SK-N-SH treated with all-trans-retinoic acid at 6 μM for 48 hours (cell line): Measurements from ENCODE around the gene HOGA1.

ENCODE experiments used
- CSDC2 ChIP-seq: fragments of 250-450 bp; sonication (Bioruptor Pico); IDR thresholded peaks from 2 replicates; pipeline ENCODE4 v1.5.0; 2020; ENCODE audit warnings: mild to moderate bottlenecking, moderate library complexity
- ESRRG ChIP-seq: fragments of 250-450 bp; sonication (Bioruptor Pico); IDR thresholded peaks from 2 replicates; pipeline ENCODE4 v1.6.1; 2021; ENCODE audit warnings: mild to moderate bottlenecking
- ISL1 ChIP-seq: fragments of 250-450 bp; sonication (Bioruptor Pico); IDR thresholded peaks from 2 replicates; pipeline ENCODE4 v2.1.2; 2022; ENCODE audit warnings: mild to moderate bottlenecking, moderate library complexity
- RARB ChIP-seq: fragments of 250-450 bp; sonication (Bioruptor Pico); IDR thresholded peaks from 2 replicates; pipeline ENCODE4 v1.8.0; 2021; ENCODE audit warnings: mild to moderate bottlenecking, moderate library complexity
- SNAI2 ChIP-seq: fragments of 250-450 bp; sonication (Bioruptor Pico); IDR thresholded peaks from 2 replicates; pipeline ENCODE4 v1.5.0; 2020; ENCODE audit warnings: mild to moderate bottlenecking, moderate library complexity
- TCF4 ChIP-seq: fragments of 250-450 bp; sonication (Bioruptor Pico); IDR thresholded peaks from 2 replicates; pipeline ENCODE4 v1.8.0; 2021; ENCODE audit warnings: mild to moderate bottlenecking, moderate library complexity, borderline replicate concordance
- ZFP30 ChIP-seq: fragments of 450-650 bp; formaldehyde crosslinking; IDR thresholded peaks from 2 replicates; pipeline ENCODE4 v1.5.0; 2022; ENCODE audit warnings: mild to moderate bottlenecking, moderate library complexity
- ZNF70 ChIP-seq: fragments of 450-650 bp; formaldehyde crosslinking; IDR thresholded peaks from 2 replicates; pipeline ENCODE4 v1.5.0; 2020; ENCODE audit warnings: mild to moderate bottlenecking, moderate library complexity
- TF ChIP-seq, protein P1 (sequence below): fragments of 250-450 bp; sonication (Bioruptor Pico); IDR thresholded peaks from 2 replicates; pipeline ENCODE4 v1.8.0; 2020; ENCODE audit warnings: mild to moderate bottlenecking, moderate library complexity, borderline replicate concordance
- TF ChIP-seq, protein P2 (sequence below): fragments of 250-450 bp; sonication (Bioruptor Pico); IDR thresholded peaks from 2 replicates; pipeline ENCODE4 v1.5.1; 2020; ENCODE audit warnings: low read depth, mild to moderate bottlenecking, moderate library complexity

DNA sequence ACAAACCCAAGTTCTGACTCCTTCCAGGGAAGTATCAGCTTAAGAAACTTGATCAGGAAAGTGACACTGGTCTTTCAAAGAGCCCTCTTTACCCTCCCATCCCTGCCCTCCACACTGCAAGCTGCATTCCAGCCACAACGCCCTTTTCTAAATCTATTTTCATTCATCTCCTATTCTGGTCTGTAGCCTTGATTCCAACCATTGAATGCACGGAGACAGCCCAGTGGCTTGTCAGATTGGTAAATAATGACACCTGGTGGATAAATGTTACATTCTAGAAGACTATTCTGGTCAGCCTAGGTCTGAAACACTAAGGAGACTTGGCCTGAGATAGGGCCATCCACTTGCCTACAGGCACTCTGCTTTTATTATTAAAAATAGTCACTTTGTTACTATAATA is 28.2 kb downstream of the HOGA1 start:
- TF ChIP-seq, protein P1, sequence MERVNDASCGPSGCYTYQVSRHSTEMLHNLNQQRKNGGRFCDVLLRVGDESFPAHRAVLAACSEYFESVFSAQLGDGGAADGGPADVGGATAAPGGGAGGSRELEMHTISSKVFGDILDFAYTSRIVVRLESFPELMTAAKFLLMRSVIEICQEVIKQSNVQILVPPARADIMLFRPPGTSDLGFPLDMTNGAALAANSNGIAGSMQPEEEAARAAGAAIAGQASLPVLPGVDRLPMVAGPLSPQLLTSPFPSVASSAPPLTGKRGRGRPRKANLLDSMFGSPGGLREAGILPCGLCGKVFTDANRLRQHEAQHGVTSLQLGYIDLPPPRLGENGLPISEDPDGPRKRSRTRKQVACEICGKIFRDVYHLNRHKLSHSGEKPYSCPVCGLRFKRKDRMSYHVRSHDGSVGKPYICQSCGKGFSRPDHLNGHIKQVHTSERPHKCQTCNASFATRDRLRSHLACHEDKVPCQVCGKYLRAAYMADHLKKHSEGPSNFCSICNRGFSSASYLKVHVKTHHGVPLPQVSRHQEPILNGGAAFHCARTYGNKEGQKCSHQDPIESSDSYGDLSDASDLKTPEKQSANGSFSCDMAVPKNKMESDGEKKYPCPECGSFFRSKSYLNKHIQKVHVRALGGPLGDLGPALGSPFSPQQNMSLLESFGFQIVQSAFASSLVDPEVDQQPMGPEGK (CRISPR knock-in tag) = no peak
- TF ChIP-seq RARB (CRISPR knock-in tag) (no peak), CSDC2 (CRISPR knock-in tag) (no peak), ZFP30 (no peak), ZNF70 (CRISPR knock-in tag) (no peak), TCF4 (CRISPR knock-in tag) (no peak), ISL1 (CRISPR knock-in tag) (no peak), SNAI2 (CRISPR knock-in tag) (no peak), ESRRG (no peak)
- TF ChIP-seq, protein P2, sequence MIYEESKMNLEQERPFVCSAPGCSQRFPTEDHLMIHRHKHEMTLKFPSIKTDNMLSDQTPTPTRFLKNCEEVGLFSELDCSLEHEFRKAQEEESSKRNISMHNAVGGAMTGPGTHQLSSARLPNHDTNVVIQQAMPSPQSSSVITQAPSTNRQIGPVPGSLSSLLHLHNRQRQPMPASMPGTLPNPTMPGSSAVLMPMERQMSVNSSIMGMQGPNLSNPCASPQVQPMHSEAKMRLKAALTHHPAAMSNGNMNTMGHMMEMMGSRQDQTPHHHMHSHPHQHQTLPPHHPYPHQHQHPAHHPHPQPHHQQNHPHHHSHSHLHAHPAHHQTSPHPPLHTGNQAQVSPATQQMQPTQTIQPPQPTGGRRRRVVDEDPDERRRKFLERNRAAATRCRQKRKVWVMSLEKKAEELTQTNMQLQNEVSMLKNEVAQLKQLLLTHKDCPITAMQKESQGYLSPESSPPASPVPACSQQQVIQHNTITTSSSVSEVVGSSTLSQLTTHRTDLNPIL = no peak
